GM19452 (cell line): Measurements from ENCODE around the gene ZNF823.
"Not testable (repeated sequence)": the region's sequence is repeated elsewhere in the genome, so short reads cannot be mapped to it uniquely, and the experiment has no call there.

Source experiments
- ATAC-seq: cut with Tn5 transposase; IDR thresholded peaks from one replicate; pipeline ENCODE4 v1.9.1; 2021; ENCODE audit not compliant: unreplicated experiment

ZNF823 gene

GRCh38 chr19:11738746-11739620, at the start of gene ZNF823:
TSS of gene ZNF823 (minus strand) at chr19:11738946. CDS start at chr19:11738819, 127 bp downstream.
- ATAC-seq = peak; percentile 91

GRCh38 chr19:11787536-11787935, 48.8 kb upstream of the ZNF823 start:
- ATAC-seq = no peak

GRCh38 chr19:11784356-11784755, 45.6 kb upstream of the ZNF823 start:
- no peak for ATAC-seq

GRCh38 chr19:11783767-11784166, 45.0 kb upstream of the ZNF823 start:
- ATAC-seq = no peak

GRCh38 chr19:11781295-11782057, 42.7 kb upstream of the ZNF823 start:
- no peak for ATAC-seq

- ATAC-seq = no peak
Observed at GRCh38 chr19:11780431-11781020, 41.8 kb upstream of the ZNF823 start.

- not testable (repeated sequence) for ATAC-seq
Observed at GRCh38 chr19:11776669-11777068, 37.9 kb upstream of the ZNF823 start.

- ATAC-seq = not testable (repeated sequence)
Observed at GRCh38 chr19:11771520-11771919, 32.8 kb upstream of the ZNF823 start.

- no peak for ATAC-seq
Observed at GRCh38 chr19:11769995-11770394, 31.2 kb upstream of the ZNF823 start.

- peak; percentile 43 for ATAC-seq
Observed at GRCh38 chr19:11767633-11768133, 28.9 kb upstream of the ZNF823 start.

- peak; percentile 85 for ATAC-seq
Observed at GRCh38 chr19:11766597-11767591, 28.1 kb upstream of the ZNF823 start, which contains the start of gene ZNF441. TSS of gene ZNF441 (plus strand) at chr19:11767000. CDS start at chr19:11767194, 194 bp downstream.

- ATAC-seq = no peak
Observed at GRCh38 chr19:11763611-11764010, 24.9 kb upstream of the ZNF823 start.

- no peak for ATAC-seq
Observed at GRCh38 chr19:11763117-11763516, 24.4 kb upstream of the ZNF823 start.

GRCh38 chr19:11759805-11760204, 21.1 kb upstream of the ZNF823 start:
- ATAC-seq = no peak

- ATAC-seq = no peak
Observed at GRCh38 chr19:11756965-11757364, 18.2 kb upstream of the ZNF823 start.

- no peak for ATAC-seq
Observed at GRCh38 chr19:11754663-11755062, 15.9 kb upstream of the ZNF823 start.

GRCh38 chr19:11752244-11752736, 13.5 kb upstream of the ZNF823 start:
- ATAC-seq = no peak

GRCh38 chr19:11749751-11750150, 11.0 kb upstream of the ZNF823 start:
- no peak for ATAC-seq

GRCh38 chr19:11747277-11747676, 8.5 kb upstream of the ZNF823 start:
- ATAC-seq = no peak

- no peak for ATAC-seq
Observed at GRCh38 chr19:11745869-11746268, 7.1 kb upstream of the ZNF823 start.
